Measurements from ENCODE around the gene MXD4. TPM values are rescaled to one million over a fixed set of nuclear protein-coding genes. Genes with fewer than 3 reads are reported as not detected.
A peak's percentile ranks its signal among the peaks of the same experiment; 100 is the strongest.

The MXD4 gene
- total RNA-seq, 1 experiment from 2014 or later, result 20.4 TPM

- no peak for TF ChIP-seq ZNF425 (CRISPR knock-in tag; conservative IDR thresholded peaks at IDR 0.05)
- 0 out of 2 replicates have a peak, but pooled peaks have one; percentile 24 for TF ChIP-seq ZBTB21 (CRISPR knock-in tag; IDR thresholded peaks at IDR 0.05; ENCODE audit: borderline replicate concordance)
- TF ChIP-seq ZNF671 (CRISPR knock-in tag; IDR thresholded peaks at IDR 0.05), result no peak
- no peak for TF ChIP-seq ZNF512 (CRISPR knock-in tag; IDR thresholded peaks at IDR 0.05; ENCODE audit: borderline replicate concordance)
- no peak for TF ChIP-seq ZNF281 (CRISPR knock-in tag; IDR thresholded peaks at IDR 0.05)
- TF ChIP-seq MAX (CRISPR knock-in tag; IDR thresholded peaks at IDR 0.05), result peak; percentile 77; the same call in 1 of the 2 replicates
- TF ChIP-seq NR1H2 (CRISPR knock-in tag; IDR thresholded peaks at IDR 0.05), result no peak
- TF ChIP-seq MLX (CRISPR knock-in tag; IDR thresholded peaks at IDR 0.05), result no peak
- TF ChIP-seq HMGA2 (CRISPR knock-in tag; IDR thresholded peaks at IDR 0.05), result no peak
- TF ChIP-seq ZNF263 (CRISPR knock-in tag; IDR thresholded peaks at IDR 0.05; ENCODE audit: low read depth), result no peak
- no peak for TF ChIP-seq ZNF232 (CRISPR knock-in tag; IDR thresholded peaks at IDR 0.05)
- TF ChIP-seq ATF1 (CRISPR knock-in tag; IDR thresholded peaks at IDR 0.05), result no peak
- TF ChIP-seq RELA (CRISPR knock-in tag; IDR thresholded peaks at IDR 0.05; ENCODE audit: borderline replicate concordance), result 0 out of 2 replicates have a peak, but pooled peaks have one; percentile 59
- no peak for TF ChIP-seq IRF2 (CRISPR knock-in tag; IDR thresholded peaks at IDR 0.05; ENCODE audit: borderline replicate concordance, low read depth)
- no peak for TF ChIP-seq ATF3 (CRISPR knock-in tag; conservative IDR thresholded peaks at IDR 0.05)
- TF ChIP-seq ELF4 (CRISPR knock-in tag; IDR thresholded peaks at IDR 0.05; ENCODE audit: low read depth), result no peak
- TF ChIP-seq FOXJ3 (CRISPR knock-in tag; IDR thresholded peaks at IDR 0.05; ENCODE audit: borderline replicate concordance), result no peak
- no peak for TF ChIP-seq TEAD4 (CRISPR knock-in tag; IDR thresholded peaks at IDR 0.05)
- TF ChIP-seq MYBL2 (CRISPR knock-in tag; IDR thresholded peaks at IDR 0.05), result no peak
- TF ChIP-seq E2F4 (CRISPR knock-in tag; IDR thresholded peaks at IDR 0.05; ENCODE audit: borderline replicate concordance, low read depth), result no peak
- peak; percentile 80 for TF ChIP-seq E2F5 (CRISPR knock-in tag; IDR thresholded peaks at IDR 0.05)
- no peak for TF ChIP-seq ZNF138 (CRISPR knock-in tag; conservative IDR thresholded peaks at IDR 0.05)
- no peak for TF ChIP-seq CREB1 (CRISPR knock-in tag; IDR thresholded peaks at IDR 0.05)
- TF ChIP-seq FOXP4 (CRISPR knock-in tag; IDR thresholded peaks at IDR 0.05), result peak; percentile 88; the same call in 1 of the 2 replicates
- no peak for TF ChIP-seq TCF7 (CRISPR knock-in tag; IDR thresholded peaks at IDR 0.05; ENCODE audit: low read depth)
- TF ChIP-seq NFYB (CRISPR knock-in tag; conservative IDR thresholded peaks at IDR 0.05; ENCODE audit: low read depth), result peak; percentile 91
Observed at GRCh38 chr4:2262145-2262943, 435 bp upstream of the MXD4 start (continued).

All from WTC11 (cell line).